ENCODE results near the gene HNRNPUL2. TPM values are rescaled to one million over a fixed set of nuclear protein-coding genes. Genes with fewer than 3 reads are reported as not detected.
"Not testable (repeated sequence)": the region's sequence is repeated elsewhere in the genome, so short reads cannot be mapped to it uniquely, and the experiment has no call there.

Gene HNRNPUL2
- total RNA-seq, 1 donor from 2014 or later: 9.2 TPM

GRCh38 chr11:62677156-62677555 lies 50.1 kb downstream of the HNRNPUL2 start:
- H3K27me3 ChIP-seq (ENCODE audit: control insufficient read depth, insufficient read depth, low read length): no peaks in the 10 kb centered on the region
- no peak for TF ChIP-seq CTCF (IDR thresholded peaks at IDR 0.05; ENCODE audit: insufficient read depth, low read length, severe bottlenecking)
- no peak overlapping the region for H3K4me3 ChIP-seq (ENCODE audit: low read depth, low read length)
- FAIRE-seq: no peak
- DNase-seq (ENCODE audit: low read depth): no peak
- peaks cover 5% of the 10 kb centered on the region for H3K36me3 ChIP-seq (ENCODE audit: control insufficient read depth, insufficient read depth, low read length)

GRCh38 chr11:62676698-62677097 lies 50.6 kb downstream of the HNRNPUL2 start:
- H3K36me3 ChIP-seq (ENCODE audit: control insufficient read depth, insufficient read depth, low read length): peaks cover 5% of the 10 kb centered on the region
- no peak overlapping the region for H3K4me3 ChIP-seq (ENCODE audit: low read depth, low read length)
- FAIRE-seq: no peak
- DNase-seq (ENCODE audit: low read depth): no peak
- H3K27me3 ChIP-seq (ENCODE audit: control insufficient read depth, insufficient read depth, low read length): no peaks in the 10 kb centered on the region
- no peak for TF ChIP-seq CTCF (IDR thresholded peaks at IDR 0.05; ENCODE audit: insufficient read depth, low read length, severe bottlenecking)

GRCh38 chr11:62675415-62675814 lies 51.8 kb downstream of the HNRNPUL2 start:
- not testable (repeated sequence) for H3K27me3 ChIP-seq (ENCODE audit: control insufficient read depth, insufficient read depth, low read length); H3K36me3 ChIP-seq (ENCODE audit: control insufficient read depth, insufficient read depth, low read length); H3K4me3 ChIP-seq (ENCODE audit: low read depth, low read length); DNase-seq (ENCODE audit: low read depth); FAIRE-seq

GRCh38 chr11:62673196-62673525 lies 54.1 kb downstream of the HNRNPUL2 start:
- no peak overlapping the region for H3K4me3 ChIP-seq (ENCODE audit: low read depth, low read length)
- peaks cover 5% of the 10 kb centered on the region for H3K36me3 ChIP-seq (ENCODE audit: control insufficient read depth, insufficient read depth, low read length)
- no peaks in the 10 kb centered on the region for H3K27me3 ChIP-seq (ENCODE audit: control insufficient read depth, insufficient read depth, low read length)
- DNase-seq (ENCODE audit: low read depth) (no peak), FAIRE-seq (no peak)
- no peak for TF ChIP-seq CTCF (IDR thresholded peaks at IDR 0.05; ENCODE audit: insufficient read depth, low read length, severe bottlenecking)

- no peaks in the 10 kb centered on the region for H3K27me3 ChIP-seq (ENCODE audit: control insufficient read depth, insufficient read depth, low read length)
- H3K4me3 ChIP-seq (ENCODE audit: low read depth, low read length): peak within 1 kb of the TSS; percentile 87
- TF ChIP-seq CTCF (IDR thresholded peaks at IDR 0.05; ENCODE audit: insufficient read depth, low read length, severe bottlenecking): no peak
- H3K36me3 ChIP-seq (ENCODE audit: control insufficient read depth, insufficient read depth, low read length): peaks cover 4% of the 10 kb centered on the region
- FAIRE-seq: no peak
- peak; percentile 74 for DNase-seq (ENCODE audit: low read depth)
Measured at GRCh38 chr11:62671608-62672389, 55.5 kb downstream of the HNRNPUL2 start, which contains the start of the genes LBHD1 and UQCC3. Gene LBHD1, minus strand, starts transcription at chr11:62672267. Its CDS starts 2,236 bp downstream, at chr11:62670031. Gene UQCC3, plus strand, starts transcription at chr11:62671673. Its CDS starts 73 bp downstream, at chr11:62671746.

- TF ChIP-seq CTCF (IDR thresholded peaks at IDR 0.05; ENCODE audit: insufficient read depth, low read length, severe bottlenecking): no peak
- Histone ChIP-seq H3K36me3 (ENCODE audit: control insufficient read depth, insufficient read depth, low read length) (peaks cover 8% of the 10 kb centered on the region), H3K27me3 (ENCODE audit: control insufficient read depth, insufficient read depth, low read length) (no peaks in the 10 kb centered on the region), H3K4me3 (ENCODE audit: low read depth, low read length) (peak overlapping the region; percentile 87)
- FAIRE-seq: no peak
- no peak for DNase-seq (ENCODE audit: low read depth)
Measured at GRCh38 chr11:62671236-62671607, 56.0 kb downstream of the HNRNPUL2 start.
